A204.1 (cell line): ENCODE measurements around the gene QARS1.
A peak's percentile ranks its signal among the peaks of the same experiment; 100 is the strongest.

Experiments used
- FAIRE-seq: peaks from 2 replicates; lab custom pipeline; 2012; peaks lifted over from hg19 to GRCh38; lab: Jason Lieb, UNC

The QARS1 gene

GRCh38 chr3:49104427-49105291 lies at the start of gene QARS1:
Gene QARS1 (minus strand): TSS chr3:49104757. CDS start chr3:49104733, 24 bp downstream.
- peak; percentile 97 for FAIRE-seq

GRCh38 chr3:49153349-49153912 lies 48.9 kb upstream of the QARS1 start:
- FAIRE-seq = no peak

- no peak for FAIRE-seq
Observed at GRCh38 chr3:49151610-49152009, 47.1 kb upstream of the QARS1 start.

- FAIRE-seq = no peak
Observed at GRCh38 chr3:49148159-49148558, 43.6 kb upstream of the QARS1 start.

- FAIRE-seq = no peak
Observed at GRCh38 chr3:49140080-49140479, 35.5 kb upstream of the QARS1 start.

- no peak for FAIRE-seq
Observed at GRCh38 chr3:49135499-49135898, 30.9 kb upstream of the QARS1 start.

GRCh38 chr3:49134471-49135265 lies 30.1 kb upstream of the QARS1 start:
- no peak for FAIRE-seq

GRCh38 chr3:49133226-49133951 lies 28.8 kb upstream of the QARS1 start:
- FAIRE-seq = no peak

- FAIRE-seq = peak; percentile 29
Observed at GRCh38 chr3:49132437-49133225, 28.1 kb upstream of the QARS1 start, which contains the start of gene LAMB2. Gene LAMB2 (minus strand): TSS chr3:49133050. CDS start chr3:49132867, 183 bp downstream.

GRCh38 chr3:49132073-49132436 lies 27.5 kb upstream of the QARS1 start:
- FAIRE-seq = no peak

- no peak for FAIRE-seq
Observed at GRCh38 chr3:49131576-49131975, 27.0 kb upstream of the QARS1 start.

- FAIRE-seq = no peak
Observed at GRCh38 chr3:49131040-49131439, 26.5 kb upstream of the QARS1 start.

- FAIRE-seq = no peak
Observed at GRCh38 chr3:49124991-49125670, 20.6 kb upstream of the QARS1 start.

- no peak for FAIRE-seq
Observed at GRCh38 chr3:49124203-49124602, 19.6 kb upstream of the QARS1 start.

GRCh38 chr3:49123687-49124086 lies 19.1 kb upstream of the QARS1 start:
- FAIRE-seq = no peak

GRCh38 chr3:49122886-49123545 lies 18.5 kb upstream of the QARS1 start:
- no peak for FAIRE-seq

- no peak for FAIRE-seq
Observed at GRCh38 chr3:49122451-49122850, 17.9 kb upstream of the QARS1 start.

- no peak for FAIRE-seq
Observed at GRCh38 chr3:49122022-49122421, 17.5 kb upstream of the QARS1 start.

GRCh38 chr3:49121132-49121736 lies 16.7 kb upstream of the QARS1 start:
- FAIRE-seq = no peak
